HAP-1 (cell line): ENCODE data around the gene MGME1.

Source experiments
- DNase-seq, 2 experiments: peaks; one replicate each; pipeline ENCODE4 v3.0.0-alpha.2; 2016 to 2020; ENCODE audit warnings: low spot score in 2 of 2
- H3K27me3 ChIP-seq: fragments of 250-450 bp; sonication (Bioruptor Pico); 2 replicates; pipeline ENCODE4 v1.5.1; 2020; ENCODE audit warnings: low read depth, mild to moderate bottlenecking, moderate library complexity
- H3K36me3 ChIP-seq: fragments of 250-450 bp; sonication (Bioruptor Pico); replicated peaks from 2 replicates; pipeline ENCODE4 v1.5.1; 2020; ENCODE audit warnings: mild to moderate bottlenecking
- H3K4me1 ChIP-seq: fragments of 250-450 bp; sonication (Bioruptor Pico); 2 replicates; pipeline ENCODE4 v1.5.1; 2020; ENCODE audit warnings: mild to moderate bottlenecking
- H3K4me3 ChIP-seq: fragments of 250-450 bp; sonication (Bioruptor Pico); 2 replicates; pipeline ENCODE4 v1.5.1; 2020; ENCODE audit warnings: mild to moderate bottlenecking, moderate library complexity
- H3K9me3 ChIP-seq: fragments of 250-450 bp; sonication (Bioruptor Pico); 2 replicates; pipeline ENCODE4 v1.5.1; 2020; ENCODE audit warnings: mild to moderate bottlenecking, moderate library complexity
- in situ Hi-C: fragments of 300-500 bp; cut with MboI; formaldehyde crosslinking; loops from 3 replicates; pipeline ENCODE4 v1.14.3; 2020; ENCODE audit warnings: low sequenced_read_pairs, inconsistent platforms, mixed read lengths

MGME1 gene

DNA sequence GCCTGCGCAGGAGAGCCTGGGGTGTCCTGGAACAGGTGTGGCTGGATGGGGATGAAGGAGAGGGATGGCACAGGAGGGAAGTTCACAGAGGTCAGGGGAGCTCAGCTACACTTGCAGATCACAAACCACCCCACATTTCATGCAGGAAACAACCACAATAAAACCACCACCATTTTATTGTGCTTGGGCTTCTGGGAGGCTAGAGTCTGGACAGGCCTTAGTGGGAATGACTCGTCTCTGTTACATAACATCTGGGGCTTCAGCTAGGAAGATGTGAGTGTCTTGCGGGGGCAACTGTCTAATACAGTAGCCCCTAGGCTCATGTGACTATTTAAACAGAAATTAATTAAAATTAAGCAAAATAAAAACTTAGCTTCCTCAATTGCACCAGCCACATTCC is 33.6 kb upstream of the MGME1 start:
- Histone ChIP-seq H3K9me3 (no peaks in the 10 kb centered on the region), H3K4me3 (no peak overlapping the region), H3K4me1 (no peaks in the 10 kb centered on the region), H3K27me3 (no peaks in the 10 kb centered on the region), H3K36me3 (no peaks in the 10 kb centered on the region)
- DNase-seq: no peak
- in situ Hi-C loops: loop anchor here (25.0 kb wide), 1 partner anchor 423 kb away; no protein-coding TSS in a partner anchor

DNA sequence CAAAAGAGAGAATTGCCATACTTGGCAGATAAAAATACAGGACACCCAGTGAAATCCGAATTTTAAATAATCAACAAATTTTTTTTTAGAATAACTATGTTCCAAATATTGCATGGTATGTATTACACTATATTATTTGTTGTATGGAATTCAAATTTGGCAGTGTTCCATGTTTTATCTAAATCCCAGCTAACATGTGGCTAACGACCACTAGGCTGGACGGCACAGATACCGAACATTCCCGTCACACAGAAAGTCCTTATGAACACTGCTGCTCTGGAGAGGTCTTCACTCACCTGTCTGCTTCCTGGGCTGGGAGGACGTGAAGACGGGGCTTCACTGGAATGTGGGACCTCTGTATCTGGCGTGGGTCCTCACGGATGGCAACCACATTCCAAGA is 33.1 kb upstream of the MGME1 start:
- no peaks in the 10 kb centered on the region for H3K27me3 ChIP-seq
- no peak for DNase-seq
- no peaks in the 10 kb centered on the region for H3K4me1 ChIP-seq
- in situ Hi-C loops: loop anchor here (25.0 kb wide), 1 partner anchor 423 kb away; no protein-coding TSS in a partner anchor
- peaks cover under 1% of the 10 kb centered on the region for H3K36me3 ChIP-seq
- H3K9me3 ChIP-seq: no peaks in the 10 kb centered on the region
- no peak overlapping the region for H3K4me3 ChIP-seq

DNA sequence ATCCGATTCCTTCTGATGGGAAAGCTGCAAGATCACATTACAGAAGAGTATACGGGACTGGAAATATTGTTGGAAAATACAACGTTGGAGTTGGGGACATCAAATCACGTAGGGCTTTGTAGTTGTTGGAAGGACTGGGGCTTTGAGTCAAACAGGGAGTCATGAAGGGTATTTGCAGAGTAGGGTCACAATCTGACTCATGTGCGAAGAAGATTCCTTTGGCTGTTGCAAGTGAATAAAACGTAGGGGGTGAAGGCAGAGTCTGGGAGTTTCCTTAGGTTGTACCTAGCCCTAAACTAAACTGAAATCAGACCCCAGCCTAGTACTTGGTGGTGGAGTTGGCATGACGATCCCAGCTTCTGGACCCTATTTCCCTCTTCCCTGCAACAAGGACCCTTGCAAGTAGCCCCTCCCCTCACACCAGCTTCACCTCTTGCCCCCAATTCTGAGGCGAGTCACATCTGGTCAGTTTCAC is 32.5 kb upstream of the MGME1 start:
- Histone ChIP-seq H3K4me1 (no peaks in the 10 kb centered on the region), H3K27me3 (no peaks in the 10 kb centered on the region), H3K4me3 (no peak overlapping the region), H3K36me3 (peaks cover 6% of the 10 kb centered on the region), H3K9me3 (no peaks in the 10 kb centered on the region)
- in situ Hi-C loops: loop anchor here (25.0 kb wide), 1 partner anchor 424 kb away; no protein-coding TSS in a partner anchor
- DNase-seq: no peak

DNA sequence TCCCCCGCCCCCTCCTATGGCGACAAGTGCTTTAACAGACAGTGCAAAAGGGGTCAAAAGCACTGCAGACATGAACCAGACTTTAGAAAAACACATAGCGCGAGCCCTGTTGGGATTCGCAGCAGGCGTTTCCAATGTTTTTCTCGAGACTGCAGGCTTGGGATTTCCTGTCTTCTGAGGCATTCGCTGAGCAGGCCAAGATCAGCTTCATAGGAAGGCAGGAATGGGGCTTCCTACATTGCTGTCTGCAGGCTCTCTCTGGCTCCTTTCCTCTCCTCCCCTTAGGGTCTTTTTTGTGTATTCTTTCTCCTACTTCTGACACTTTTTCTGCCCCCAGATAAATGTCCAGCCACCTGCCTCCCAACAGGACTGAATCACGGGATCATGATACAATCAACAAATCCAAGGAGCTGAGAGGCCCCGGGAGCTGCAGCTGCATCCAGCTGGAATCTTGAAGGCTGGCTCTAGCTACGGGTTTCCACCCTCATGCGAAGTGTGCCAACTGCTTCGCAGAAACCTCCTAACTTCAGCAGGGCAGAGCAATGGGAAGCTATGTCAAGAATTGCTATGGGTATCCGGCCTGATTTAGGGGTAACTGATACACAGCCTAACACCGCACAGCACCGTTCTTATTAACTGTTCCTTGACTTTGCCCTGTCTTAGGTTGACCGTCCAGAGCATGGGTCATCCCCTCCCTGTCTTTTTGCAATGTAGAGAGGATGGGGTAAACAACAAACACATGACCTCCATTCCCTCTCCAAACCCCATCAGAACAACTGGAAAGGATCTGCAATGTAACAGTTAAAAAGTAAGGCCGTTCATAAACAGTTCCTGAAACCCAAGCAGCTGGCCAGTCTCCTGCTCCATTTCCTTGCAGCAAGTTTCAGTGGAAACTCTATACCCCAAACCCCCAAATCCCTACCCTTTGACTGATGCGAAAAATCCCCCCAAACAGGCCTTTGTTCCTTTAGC is 31.8 kb upstream of the MGME1 start:
- Histone ChIP-seq H3K4me3 (no peak overlapping the region), H3K9me3 (no peaks in the 10 kb centered on the region), H3K36me3 (peaks cover 14% of the 10 kb centered on the region), H3K27me3 (no peaks in the 10 kb centered on the region), H3K4me1 (no peaks in the 10 kb centered on the region)
- no peak for DNase-seq
- in situ Hi-C loops: loop anchor here (25.0 kb wide), 1 partner anchor 425 kb away; no protein-coding TSS in a partner anchor

DNA sequence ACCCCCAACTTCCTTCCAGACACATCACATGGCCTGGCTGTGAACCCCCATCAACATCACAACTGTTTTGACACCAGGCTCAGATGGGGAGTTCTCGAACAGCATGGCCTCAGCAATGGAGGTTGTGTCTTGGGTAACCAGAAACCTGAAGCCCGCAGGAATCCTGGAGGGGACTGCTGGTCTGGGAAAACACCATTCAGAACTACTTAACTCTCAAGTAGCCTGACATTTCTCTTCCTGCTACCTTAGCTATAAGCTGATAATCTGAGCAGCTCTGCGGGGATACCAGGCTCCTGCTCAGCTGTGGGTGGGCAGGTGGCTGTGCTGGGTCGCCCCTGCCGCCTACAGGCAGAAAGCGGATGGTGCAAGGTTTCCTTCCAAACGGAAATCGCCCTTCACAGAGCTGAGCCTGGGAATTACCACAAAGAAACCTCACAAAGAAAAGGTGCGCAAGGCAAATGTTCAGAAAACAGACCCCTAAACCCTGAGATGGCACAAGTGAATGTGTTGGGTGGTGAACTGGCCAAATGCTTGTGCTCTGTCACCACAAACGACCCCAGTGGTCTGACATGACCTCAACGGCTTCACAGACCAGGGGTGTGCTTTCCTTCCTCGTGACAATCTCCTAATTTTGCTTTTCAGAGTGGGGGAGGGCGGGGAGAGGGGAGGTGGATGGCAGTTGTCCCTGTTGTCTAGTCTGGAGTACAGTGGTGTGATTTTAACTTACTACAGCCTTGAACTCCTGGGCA is 29.8 kb upstream of the MGME1 start:
- Histone ChIP-seq H3K27me3 (no peaks in the 10 kb centered on the region), H3K4me1 (no peaks in the 10 kb centered on the region), H3K36me3 (peaks cover 34% of the 10 kb centered on the region), H3K4me3 (no peak overlapping the region), H3K9me3 (no peaks in the 10 kb centered on the region)
- in situ Hi-C loops: loop anchor here (25.0 kb wide), 1 partner anchor 427 kb away; no protein-coding TSS in a partner anchor
- peak; percentile 68 to 84 for DNase-seq

DNA sequence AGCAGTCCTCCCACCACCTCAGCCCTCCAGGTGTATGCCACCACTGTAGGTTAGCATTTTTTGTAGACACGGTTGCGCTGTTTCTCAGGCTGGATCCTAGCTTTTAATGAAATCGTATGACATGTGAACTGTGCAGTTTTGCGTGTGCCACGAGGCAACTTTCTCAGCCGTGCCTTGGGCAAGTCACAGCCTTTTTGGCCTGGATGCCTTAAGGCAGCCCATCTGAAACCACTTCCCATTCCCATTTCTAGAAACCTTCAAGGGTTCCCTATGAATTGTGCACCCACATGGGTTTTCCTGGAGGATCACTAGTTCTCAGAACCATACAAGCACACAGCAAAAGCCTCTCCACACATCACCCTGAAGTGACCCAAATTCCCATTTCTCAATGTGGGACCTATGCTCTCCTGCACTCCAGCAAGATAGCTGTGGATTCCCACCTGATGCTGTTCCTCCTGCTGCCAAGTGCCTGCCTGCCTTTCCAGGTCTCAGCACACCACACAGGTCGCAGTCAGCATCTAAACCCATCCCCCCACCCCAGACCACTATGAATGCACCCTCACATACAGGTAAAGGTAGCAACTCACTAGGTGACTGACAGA is 29.1 kb upstream of the MGME1 start:
- H3K9me3 ChIP-seq: no peaks in the 10 kb centered on the region
- no peaks in the 10 kb centered on the region for H3K4me1 ChIP-seq
- no peak overlapping the region for H3K4me3 ChIP-seq
- no peak for DNase-seq
- H3K36me3 ChIP-seq: peaks cover 40% of the 10 kb centered on the region
- in situ Hi-C loops: loop anchor here (25.0 kb wide), 1 partner anchor 427 kb away; no protein-coding TSS in a partner anchor
- no peaks in the 10 kb centered on the region for H3K27me3 ChIP-seq

DNA sequence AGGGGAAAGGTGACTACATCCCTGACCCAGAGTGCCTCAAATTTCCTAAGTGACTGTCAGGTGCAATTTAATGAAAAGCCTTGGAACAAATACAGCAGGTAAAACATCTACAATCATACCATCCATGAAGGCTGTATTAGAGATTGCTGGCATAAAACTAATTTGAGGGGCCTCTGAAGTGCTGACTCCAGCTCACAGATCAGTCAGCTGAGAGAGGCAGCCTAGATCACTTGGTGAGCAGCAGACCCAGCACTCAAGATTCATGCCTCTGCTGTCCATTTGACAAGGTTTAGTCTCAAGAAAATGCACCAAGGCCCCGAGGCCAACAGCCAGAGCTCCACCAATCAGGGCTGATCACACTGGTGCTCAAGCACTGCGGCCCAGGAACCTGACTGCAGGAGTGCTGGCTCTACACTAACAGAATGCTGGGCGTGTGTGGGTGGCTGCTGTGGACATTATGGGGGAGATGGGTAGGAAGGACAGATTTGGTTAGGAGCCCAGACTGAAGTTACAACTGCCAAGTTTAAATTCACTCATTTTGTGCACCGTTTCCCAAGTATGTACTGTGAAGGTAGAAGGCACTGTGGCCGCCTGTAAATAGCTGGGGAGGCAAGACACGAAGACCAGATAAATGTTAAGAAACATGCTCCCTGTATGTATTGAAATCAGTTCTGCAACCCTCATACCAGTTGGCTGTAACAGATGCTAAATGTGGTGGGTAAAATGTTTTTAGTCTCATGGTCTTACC is 28.4 kb upstream of the MGME1 start:
- no peaks in the 10 kb centered on the region for H3K4me1 ChIP-seq
- H3K27me3 ChIP-seq: no peaks in the 10 kb centered on the region
- peak in 1 of 2 experiments; percentile 49 for DNase-seq
- H3K9me3 ChIP-seq: no peaks in the 10 kb centered on the region
- in situ Hi-C loops: loop anchor here (25.0 kb wide), 1 partner anchor 428 kb away; no protein-coding TSS in a partner anchor
- H3K4me3 ChIP-seq: no peak overlapping the region
- H3K36me3 ChIP-seq: peaks cover 47% of the 10 kb centered on the region

DNA sequence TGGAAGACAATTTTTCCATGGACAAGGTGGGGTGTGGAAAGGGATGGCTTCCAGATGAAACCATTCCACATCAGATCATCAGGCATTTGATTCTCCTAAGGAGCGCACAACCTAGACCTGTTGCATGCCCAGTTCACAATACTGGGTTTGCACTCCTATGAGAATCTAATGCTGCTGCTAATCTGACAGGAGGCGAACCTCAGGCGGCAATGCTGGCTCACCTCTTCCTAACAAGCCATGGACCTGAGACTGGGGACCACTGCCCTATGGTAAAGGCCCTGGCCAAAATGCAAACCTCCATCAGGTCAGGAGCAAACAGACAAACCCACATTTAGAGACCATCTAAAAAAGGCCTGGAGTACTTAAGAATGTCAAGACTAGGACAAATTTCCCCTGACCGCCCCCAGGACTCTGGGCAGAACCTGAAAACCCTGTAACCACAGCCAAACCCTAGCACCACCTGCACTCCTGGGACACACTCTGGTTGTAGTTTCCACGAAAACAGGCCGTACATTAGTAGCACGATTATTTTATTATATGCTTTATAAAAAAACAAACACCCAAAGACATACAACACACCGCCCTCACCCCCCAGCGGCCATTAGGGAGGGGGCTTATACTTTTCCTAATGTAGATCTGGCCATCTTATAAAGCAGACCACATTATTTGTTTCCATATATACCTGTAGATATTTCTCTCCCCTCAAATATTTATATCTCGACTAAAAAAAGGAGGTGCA is 27.6 kb upstream of the MGME1 start:
- Histone ChIP-seq H3K4me1 (no peaks in the 10 kb centered on the region), H3K27me3 (no peaks in the 10 kb centered on the region), H3K36me3 (peaks cover 56% of the 10 kb centered on the region), H3K4me3 (no peak overlapping the region), H3K9me3 (no peaks in the 10 kb centered on the region)
- in situ Hi-C loops: loop anchor here (25.0 kb wide), 1 partner anchor 429 kb away; no protein-coding TSS in a partner anchor
- no peak for DNase-seq

DNA sequence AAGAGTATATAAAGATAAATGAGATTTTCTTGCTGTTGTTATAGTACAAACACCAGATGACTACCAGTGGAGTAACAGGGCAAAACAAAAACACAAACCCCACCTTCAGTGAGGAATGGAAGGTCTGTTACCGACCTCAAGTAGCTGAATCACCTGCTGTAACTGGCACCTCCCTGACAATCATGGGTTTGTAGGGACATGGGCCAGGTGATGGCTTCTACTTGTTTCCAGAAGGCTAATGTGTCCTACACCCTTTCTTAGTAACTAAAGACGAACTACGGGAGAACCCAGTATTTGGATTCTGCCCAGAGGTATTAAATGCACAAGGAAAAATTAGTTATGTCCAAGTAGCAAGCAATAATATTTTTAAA is 27.0 kb upstream of the MGME1 start:
- in situ Hi-C loops: loop anchor here (25.0 kb wide), 1 partner anchor 430 kb away; no protein-coding TSS in a partner anchor
- no peaks in the 10 kb centered on the region for H3K9me3 ChIP-seq
- peaks cover 61% of the 10 kb centered on the region for H3K36me3 ChIP-seq

DNA sequence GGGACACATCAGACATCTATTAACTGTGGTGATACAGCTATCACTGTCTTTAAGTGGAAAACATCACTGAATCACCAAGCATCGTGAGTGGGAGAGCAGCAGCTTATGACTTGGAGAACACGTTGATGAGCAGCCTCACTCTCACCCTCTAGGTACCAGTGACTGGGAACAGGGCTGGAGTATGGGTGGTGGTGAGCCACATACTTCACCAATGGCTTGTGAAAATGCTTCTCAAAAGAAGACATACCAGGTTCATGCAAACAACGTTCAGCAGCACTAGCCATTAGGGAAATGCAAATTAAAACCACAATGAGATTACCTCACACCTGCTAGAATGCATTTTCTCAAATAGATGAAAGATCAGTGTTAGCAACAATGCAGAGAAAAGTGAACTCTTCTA is 25.5 kb upstream of the MGME1 start:
- no peaks in the 10 kb centered on the region for H3K4me1 ChIP-seq
- no peak overlapping the region for H3K4me3 ChIP-seq
- no peaks in the 10 kb centered on the region for H3K9me3 ChIP-seq
- no peaks in the 10 kb centered on the region for H3K27me3 ChIP-seq
- in situ Hi-C loops: loop anchor here (25.0 kb wide), 1 partner anchor 431 kb away; no protein-coding TSS in a partner anchor
- H3K36me3 ChIP-seq: peaks cover 77% of the 10 kb centered on the region
- DNase-seq: no peak

More for the DNA sequence above, 27.0 kb upstream of the MGME1 start:
- H3K4me3 ChIP-seq: no peak overlapping the region
- no peak for DNase-seq
- no peaks in the 10 kb centered on the region for H3K4me1 ChIP-seq
- no peaks in the 10 kb centered on the region for H3K27me3 ChIP-seq

DNA sequence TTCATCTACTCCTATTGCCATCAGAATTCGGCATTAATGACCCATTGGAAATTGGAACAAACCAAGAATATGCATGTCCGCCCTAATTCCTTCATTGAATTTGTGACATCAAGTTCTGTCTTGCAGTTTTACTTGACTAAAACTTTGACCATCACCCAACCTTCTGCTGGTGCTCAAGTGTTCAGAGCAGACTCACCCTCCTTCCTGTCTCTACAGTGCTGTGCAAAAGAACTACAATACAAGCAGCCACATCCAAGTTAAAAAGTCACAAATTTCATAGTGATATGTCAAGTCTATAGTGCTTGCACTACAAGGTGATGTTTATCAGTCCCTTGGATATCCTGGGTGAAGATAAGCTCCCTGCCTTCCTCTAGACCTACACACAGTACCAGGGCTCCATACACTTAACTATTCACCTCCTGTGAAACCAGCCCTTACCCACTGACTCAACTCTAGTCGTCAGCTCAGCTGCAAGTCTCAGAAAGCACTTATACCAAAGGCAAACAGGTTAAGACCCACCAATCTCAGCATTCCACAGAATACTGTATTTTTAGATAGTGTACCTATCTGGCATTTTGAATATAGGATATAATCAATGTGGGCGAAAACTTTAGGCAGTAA is 23.9 kb upstream of the MGME1 start:
- Histone ChIP-seq H3K27me3 (no peaks in the 10 kb centered on the region), H3K4me1 (no peaks in the 10 kb centered on the region), H3K9me3 (no peaks in the 10 kb centered on the region), H3K4me3 (no peak overlapping the region), H3K36me3 (peaks cover 93% of the 10 kb centered on the region)
- in situ Hi-C loops: loop anchor here (25.0 kb wide), 1 partner anchor 433 kb away; no protein-coding TSS in a partner anchor
- DNase-seq: no peak

DNA sequence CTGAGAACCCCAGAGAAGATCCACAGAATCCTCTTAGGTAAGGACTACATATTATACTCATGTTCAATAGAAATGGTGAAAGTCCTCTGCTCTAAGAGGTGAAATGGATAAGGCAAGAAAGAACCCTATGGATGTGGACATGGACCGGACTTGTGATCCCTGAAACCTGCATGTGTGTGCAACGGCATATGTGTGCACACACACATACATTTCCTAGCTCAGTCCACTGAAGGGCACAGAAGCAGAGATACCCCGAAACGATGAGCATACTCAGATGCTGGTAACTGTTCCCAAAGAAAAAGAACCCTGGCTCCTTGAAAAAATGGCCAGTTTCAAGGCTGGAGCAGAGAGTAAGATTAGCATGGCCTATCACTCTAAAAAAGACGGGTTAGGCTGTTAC is 22.8 kb upstream of the MGME1 start:
- Histone ChIP-seq H3K4me3 (no peak overlapping the region), H3K27me3 (no peaks in the 10 kb centered on the region), H3K36me3 (peaks cover 100% of the 10 kb centered on the region), H3K9me3 (no peaks in the 10 kb centered on the region), H3K4me1 (no peaks in the 10 kb centered on the region)
- DNase-seq: no peak
- in situ Hi-C loops: loop anchor here (25.0 kb wide), 1 partner anchor 434 kb away; no protein-coding TSS in a partner anchor
